ENCODE data around the gene NOX3.
A peak's percentile ranks its signal among the peaks of the same experiment; 100 is the strongest.

Gene NOX3

DNA sequence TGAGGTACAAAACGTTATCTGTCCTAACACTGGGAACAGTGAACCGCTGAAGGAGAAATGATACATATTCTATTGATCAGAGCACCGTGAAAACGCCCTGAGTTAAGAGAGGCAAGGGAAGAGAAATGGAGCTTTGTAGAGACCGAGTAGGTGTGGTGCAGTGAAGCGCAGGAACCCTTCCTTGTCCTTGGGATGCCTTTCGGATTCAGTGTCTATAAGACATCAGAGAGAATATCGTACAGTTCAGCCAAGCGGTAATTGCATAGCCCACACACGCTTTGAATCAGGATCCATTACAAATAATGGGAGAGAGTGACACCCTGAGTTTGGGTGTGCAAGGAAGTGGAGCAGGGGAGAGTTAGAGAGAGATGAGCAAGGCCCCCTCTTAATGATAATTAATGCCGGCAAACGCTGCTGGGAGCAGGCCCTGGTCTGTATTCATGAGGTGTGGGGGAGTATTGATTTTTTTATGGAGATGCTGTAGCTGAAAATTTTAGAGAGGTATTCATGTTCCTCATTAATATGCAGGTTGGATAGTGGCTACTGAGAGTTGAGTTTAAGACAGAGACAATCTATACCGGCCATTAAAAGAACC, 20.7 kb downstream of the NOX3 start:
- no peak for DNase-seq (ENCODE audit: low read depth in 3 of 3)

DNA sequence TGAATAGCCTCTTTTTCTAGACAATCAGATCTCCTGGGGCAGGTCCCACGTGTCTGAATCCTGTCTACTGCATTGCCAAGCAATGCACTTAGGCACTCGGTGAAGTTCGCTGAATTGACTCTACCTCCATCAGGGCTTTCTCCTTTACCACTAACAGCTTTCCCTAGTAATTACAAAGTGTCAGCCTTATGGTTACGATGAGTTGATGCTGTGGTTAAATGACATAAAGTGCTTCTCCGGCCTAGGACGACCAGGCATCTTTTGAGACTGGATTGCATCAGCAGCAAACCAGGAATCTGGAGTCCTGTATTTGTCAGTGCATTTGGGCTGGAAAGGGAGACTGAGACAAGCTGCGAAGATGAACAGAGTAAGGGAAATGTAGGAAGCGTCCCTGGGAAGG, 21.5 kb downstream of the NOX3 start:
- DNase-seq (ENCODE audit: low read depth in 3 of 3): no peak

DNA sequence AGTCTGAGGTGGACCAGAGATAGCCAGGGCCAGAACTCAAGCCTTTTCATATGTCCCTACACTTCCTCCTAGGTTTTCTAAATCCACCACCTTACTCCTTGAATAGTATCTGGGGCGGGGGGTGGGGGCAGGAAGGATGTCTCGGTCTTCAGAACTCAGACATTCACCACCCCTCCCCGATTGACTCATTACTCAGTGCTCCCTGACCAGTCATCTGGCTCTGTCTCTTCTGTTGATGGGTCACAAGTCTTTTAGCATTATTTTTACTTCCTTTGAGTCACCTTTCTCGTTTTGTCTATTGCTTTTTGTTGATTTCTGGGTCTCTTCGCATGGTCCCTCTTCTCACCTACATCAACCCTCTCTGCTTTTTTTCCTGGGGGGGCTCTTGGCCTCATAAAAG, 23.3 kb downstream of the NOX3 start:
- DNase-seq (ENCODE audit: low read depth in 3 of 3): no peak

DNA sequence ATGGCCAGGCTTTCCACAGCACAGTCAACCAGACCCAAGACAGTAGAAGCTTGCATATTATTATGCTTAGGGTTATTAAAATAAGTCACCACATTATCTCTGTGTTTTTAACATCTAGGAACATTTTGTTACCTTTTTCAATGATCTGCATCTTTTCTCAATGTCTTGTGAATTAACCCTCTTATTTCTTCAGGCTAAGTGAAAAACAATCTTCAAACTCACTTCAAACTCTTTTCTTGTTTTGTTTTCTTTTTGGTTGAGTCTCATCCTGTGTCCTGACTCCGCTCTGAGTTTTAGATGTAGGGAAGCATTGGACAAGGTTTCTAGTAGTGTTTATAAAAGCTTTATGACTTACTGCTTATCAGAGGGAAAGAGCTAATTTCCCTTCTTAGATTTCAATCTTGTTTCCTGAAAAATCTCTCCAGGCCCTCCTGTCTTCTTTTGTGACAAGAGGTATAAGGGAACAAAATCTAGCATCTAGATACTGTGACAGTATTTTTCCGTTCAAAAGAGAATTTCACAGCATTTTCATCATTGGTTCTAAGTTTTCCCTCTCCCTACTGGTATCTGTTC, 26.2 kb downstream of the NOX3 start:
- no peak for DNase-seq (ENCODE audit: low read depth in 3 of 3)

DNA sequence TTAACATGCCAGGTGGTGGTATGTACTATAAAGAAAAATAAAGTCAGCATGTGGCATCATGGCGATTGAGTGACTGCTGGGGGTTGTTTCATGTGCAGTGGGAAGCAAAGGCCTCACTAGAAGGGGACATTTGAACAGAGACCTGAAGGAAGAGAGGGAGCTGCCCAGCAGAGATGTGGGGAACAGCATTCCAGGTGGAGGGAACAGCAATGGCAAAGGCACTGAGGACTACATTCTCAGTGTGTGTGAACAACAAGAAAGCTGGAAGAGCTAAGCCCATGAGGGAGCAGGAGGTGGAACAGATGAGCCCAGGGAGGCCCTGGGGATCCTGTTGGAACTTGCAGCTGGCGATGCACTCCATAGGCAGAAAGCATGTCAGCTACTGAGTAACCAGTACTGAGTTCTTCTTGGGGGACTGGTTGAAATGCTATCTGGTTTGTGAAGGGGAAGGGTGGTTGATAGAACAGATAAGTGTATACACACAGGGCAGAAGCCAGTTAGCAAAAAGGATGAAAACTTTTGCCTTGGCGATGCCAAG, 29.2 kb downstream of the NOX3 start:
- DNase-seq (ENCODE audit: low read depth in 3 of 3): no peak

DNA sequence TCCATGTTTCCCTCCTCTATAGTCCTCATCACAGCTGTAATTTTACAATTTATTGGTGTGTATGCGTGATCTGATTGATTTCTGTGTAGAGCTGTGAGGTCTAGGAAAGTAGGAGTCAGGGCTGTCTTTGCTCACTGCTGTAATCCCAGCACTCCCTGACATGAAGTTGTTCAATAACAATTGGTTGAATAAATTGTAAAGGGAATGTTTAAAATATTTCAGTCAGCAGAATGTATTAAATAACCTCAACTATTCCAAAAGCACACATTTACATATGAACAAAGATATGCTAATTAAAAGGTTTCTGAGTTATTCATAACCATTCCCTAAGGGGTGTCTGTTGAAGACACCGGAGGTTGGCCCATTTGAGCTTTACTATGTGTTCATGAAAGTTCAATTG, 31.5 kb downstream of the NOX3 start:
- DNase-seq (ENCODE audit: low read depth in 3 of 3): no peak

DNA sequence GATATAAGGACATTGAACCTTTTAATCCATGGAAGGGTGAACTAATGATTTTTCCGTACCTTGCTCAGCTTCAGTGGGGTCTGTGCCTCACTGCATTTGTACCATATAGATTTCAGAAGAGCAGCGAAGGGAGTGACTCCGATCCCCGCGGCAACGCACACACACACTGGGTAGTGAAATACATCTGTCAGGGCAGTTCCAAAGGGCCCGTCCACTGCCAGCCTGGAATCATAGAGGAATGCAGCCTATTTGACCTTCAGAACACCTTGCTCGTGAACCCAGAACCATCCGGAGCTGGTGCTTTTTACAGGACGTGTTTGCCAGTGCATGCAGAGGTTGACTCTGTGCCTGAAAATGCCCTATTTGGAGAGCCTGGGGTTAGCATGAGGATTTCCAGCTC, 33.0 kb downstream of the NOX3 start:
- no peak for DNase-seq (ENCODE audit: low read depth in 3 of 3)

DNA sequence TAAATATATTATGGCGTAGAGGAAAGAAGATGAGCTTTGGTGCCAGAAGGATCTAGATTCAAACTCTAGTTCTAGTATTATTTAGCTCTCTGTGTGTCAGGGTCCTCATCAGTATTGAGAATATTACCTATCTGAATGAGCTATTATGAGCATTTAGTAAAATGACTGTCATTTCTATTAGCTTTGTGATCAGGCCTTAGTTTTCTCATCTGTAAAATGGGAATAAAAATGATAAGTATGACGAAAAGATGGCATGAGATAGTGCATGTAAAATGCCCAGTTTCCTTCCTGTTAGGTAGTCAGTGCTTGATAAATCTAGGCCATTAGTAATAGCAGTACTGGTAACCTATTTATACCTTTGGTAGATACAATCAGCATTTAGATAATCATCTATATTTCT, 35.1 kb downstream of the NOX3 start:
- no peak for DNase-seq (ENCODE audit: low read depth in 3 of 3)

DNA sequence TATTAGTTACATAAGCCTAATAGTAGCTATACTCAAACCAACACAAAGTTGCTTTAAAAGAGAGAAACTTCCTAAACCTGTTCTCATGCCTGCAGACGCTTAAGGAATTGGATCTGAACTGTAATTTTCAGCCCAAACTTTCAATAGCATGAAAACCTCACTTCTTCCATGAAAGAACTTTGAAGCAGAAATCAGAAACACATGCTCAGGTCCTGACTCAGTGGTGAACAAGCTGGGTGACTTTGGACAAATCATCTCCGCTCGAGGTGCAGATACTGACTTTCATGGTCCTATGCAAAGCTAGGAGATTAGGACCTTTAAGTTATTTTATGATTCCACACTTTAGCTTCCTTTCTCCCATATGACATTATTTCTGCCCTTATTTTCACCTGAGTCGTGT, 36.5 kb downstream of the NOX3 start:
- DNase-seq (ENCODE audit: low read depth in 3 of 3): no peak

DNA sequence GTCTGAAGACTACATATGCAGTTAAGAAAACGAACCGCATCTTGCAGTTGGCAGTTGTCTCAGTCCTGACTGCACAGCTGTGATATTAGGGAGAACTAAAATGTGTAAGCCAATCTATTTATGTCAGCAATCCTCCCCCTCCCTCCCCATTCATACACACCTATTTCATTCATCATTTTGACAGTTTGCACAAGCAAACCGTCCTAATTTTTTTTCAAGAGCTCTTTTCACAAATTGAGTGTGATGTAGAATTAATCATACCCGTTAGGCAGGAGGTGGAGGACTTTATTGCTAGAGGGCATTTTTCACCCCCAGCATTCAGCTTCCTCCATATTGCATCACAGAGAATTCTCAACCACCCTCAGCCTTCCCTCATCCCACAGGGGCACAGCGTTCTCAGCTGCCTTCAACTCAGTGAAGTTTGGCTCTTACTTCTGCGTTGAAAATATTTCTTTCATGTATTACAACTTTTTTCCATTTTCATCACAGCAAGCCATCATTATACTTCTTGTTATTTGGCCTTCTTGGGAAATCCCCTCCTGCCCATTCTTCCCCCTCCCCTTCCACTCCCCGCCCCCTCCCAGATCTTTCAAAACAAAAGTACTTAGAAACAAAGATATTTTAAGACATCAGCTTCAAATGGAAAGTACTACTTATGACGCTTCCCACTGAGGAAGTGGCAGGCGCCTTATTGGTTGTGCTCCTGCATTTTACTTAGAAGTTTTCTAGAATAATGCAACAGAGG, 37.5 kb downstream of the NOX3 start:
- DNase-seq (ENCODE audit: low read depth in 3 of 3): peak; percentile 30 to 63 (median 57)

DNA sequence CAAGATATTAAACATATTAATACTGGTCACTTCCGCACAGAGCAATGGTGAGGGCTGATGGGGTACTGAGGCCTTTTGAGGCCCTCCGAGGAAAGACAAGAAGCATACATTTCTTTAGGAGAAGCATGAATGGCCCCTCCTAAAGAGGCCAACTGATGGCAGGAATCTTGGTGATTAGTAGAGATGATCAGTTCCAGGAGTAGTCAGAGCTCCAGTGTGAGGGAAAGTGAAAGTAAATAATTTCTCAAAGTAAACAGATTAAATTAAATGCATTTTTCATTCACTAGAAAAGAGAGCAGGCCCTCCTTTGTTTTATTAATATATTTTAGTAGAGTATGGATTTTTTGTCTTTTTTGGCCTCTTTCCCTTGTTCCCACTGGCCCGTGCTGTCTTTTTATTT, 38.2 kb downstream of the NOX3 start:
- DNase-seq (ENCODE audit: low read depth in 3 of 3): no peak

DNA sequence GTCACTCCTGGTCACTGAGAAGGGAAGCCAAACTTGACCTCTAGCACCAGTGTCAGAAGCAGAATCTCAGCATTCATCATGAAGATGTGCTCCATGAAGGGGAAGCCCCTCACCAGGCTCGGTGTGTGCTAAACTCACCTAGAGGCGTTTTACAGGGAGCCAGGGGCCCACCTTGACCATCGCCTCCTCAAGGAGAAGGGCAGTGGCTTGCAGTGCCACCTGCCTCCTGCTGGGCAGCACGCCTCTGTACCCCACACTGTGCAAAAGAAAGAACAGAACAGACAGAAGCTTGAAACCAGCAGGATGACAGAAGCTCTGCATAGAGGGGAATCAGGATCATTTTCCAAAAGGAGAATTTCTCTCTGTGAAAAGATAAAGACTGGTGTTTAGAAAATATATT, 39.7 kb downstream of the NOX3 start:
- DNase-seq (ENCODE audit: low read depth in 3 of 3): no peak

DNA sequence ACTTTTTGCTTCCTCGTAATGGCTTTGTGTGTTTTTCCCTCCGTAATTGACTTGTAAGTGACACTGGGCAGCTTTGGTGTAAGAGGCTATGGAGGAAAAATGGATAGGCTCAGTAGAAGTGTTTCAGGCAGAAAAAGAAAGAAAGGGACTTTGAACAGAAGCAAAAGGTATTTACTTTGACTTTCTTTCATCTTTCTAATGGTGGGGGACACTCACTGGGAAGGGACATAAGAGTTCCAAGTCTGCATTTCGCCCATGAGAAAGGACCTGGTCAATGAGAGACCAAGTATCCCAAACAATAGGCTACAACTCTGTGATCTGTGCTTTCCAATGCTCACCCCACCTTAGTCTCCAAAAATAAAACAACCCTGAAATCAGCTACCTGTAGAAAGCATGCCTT, 41.6 kb downstream of the NOX3 start:
- no peak for DNase-seq (ENCODE audit: low read depth in 3 of 3)

DNA sequence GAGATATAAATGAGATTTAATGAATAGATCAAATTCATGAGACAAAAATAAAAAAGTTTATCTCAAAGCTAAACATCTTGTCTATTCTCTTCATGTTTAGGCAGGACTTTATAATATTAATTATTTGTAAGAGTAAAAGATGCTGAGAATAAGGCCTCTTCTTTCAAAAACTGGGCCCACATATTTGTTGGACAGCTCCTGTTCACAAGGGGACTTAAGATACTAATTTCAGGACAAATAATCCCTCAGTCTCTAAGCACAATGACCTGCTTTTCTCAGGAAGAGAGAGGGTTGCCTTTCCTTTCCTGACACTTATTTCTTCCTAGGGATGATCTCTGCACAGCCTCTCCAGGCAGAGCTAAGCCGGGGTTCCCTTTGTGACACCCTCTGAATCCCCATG, 43.3 kb downstream of the NOX3 start:
- no peak for DNase-seq (ENCODE audit: low read depth in 3 of 3)

DNA sequence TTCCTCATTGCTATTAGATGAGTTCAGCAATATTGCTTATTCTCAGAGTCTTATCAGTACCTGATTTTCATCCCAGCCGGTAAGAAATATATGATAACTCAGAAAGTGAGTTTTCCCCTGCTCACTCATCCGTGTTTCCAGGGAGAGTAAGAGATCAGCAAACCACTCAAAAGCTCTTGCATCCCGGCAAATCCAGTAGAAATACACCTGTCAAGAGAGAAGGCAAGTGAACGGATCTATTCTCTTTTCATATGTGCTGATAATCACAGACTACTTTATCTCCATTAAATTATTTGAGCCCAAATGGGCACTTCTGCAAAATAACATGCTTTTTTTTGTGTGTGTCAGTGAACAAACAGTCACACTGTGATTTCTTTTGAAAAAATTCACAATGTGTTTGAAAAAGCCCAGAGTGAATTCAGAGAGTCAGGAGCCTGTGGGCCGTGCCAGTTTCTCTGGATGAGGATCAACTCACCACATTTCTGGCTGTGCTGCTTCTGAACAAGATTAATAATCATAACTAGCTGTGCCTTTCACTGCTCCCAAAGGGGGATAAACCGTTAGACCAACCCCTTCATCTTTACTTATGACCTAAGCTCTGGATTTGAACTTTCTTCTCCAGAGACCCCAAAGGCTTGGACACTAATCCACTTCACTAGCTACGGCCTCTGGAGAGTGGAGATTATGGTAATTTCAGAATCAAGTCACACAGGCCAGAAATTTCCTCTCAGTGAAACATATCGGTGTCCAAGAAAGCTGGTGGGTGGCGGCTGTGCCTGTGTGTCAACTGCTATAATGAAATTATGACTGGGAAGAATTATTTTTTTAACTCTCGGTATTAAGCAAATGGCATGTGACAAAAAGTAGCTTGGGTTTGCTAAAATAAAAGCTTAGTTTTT, 44.2 kb downstream of the NOX3 start:
- no peak for DNase-seq (ENCODE audit: low read depth in 3 of 3)

DNA sequence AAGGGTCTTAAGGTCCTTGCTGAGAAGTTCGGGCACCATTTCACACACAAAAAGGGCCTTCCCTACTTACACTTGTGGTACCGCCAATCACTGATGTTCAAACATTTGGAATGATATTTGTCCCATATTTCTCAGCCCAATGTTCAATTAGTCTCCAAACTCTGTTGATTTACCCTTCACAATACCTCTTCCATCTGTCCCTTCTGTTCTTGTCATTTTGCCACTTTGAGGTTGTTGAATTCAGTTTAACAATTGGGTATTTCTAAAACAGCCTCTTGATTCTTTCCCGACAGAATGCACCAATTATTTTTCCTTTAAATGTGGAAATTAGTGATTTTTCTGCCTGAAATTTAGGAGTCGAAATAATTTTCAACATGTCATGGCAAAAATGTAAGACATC, 46.2 kb downstream of the NOX3 start:
- DNase-seq (ENCODE audit: low read depth in 3 of 3): no peak

DNA sequence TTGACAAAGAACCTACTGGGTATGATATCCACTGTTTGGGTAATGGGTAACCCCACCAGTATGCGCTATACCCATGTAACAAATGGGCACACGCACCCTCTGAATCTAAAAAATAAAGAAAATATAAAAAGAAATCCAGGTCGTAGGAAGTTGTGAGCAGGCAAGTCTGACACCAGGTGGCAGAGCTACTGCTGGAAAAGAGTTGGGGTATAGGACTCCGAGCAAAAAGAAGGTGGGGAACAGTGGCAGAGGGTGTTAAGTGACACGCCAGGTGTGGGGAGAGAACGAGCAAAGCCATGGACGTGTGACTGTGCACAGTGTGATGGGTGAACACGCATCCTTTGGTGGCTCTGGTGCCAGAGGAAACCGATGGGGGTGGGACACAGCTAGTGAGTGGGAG, 46.7 kb downstream of the NOX3 start:
- DNase-seq (ENCODE audit: low read depth in 3 of 3): no peak

DNA sequence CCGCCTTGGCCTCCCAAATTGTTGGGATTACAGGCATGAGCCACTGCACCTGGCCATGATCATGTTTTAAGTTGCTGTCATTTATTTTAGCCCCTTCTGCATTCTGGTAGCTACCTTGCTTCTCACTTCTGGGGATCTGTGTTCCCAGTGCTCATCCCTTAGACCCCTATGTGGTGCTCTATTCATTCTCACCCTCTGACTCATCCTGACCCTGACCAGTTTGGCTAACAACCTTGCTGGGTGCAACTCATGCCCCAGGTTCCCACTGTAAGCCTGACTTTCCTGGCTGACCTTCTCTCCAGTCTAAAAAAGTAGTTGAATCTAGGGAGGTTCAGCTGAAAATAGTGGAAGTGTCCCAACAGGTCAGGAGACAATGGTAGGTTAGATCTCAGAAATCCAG, 47.4 kb downstream of the NOX3 start:
- no peak for DNase-seq (ENCODE audit: low read depth in 3 of 3)

DNA sequence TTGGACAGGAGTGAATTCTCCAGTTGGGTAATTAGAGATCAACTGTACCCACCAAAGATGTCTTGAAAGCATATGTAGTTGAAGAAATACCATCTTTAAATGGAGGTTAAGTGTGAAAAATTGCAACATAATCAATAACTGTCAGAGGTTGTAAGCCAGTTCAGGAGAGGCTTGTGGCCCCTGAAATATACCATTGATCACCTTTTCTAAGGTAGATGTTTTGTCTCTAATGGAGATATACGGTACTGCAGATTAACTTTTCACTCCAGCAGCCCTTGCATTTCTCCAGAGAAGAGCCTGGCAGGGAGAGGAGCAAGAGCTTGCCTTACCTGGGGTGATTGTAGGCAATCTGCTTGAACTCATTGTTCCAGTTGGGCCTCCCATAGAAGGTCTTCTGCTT, 48.8 kb downstream of the NOX3 start:
- DNase-seq (ENCODE audit: low read depth in 3 of 3): no peak

DNA sequence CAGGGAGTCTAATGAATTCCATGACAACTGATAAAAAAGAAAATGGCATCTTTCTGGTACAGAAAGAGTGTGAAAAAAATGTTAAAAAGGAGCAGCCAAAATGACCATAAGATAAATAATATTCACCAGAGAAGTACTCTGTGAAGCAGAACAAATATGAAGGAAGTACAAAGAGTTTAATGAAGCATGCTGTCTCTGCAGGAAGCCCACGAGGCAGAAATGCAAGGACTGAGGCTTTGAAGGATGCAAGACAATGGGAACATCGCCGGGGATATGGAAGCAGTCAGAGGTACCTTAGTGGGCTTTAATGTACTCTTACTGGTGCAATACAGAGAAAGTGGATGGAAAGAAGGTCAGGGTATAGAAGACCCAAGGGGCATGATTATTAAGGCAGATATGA, 50.7 kb downstream of the NOX3 start:
- no peak for DNase-seq (ENCODE audit: low read depth in 3 of 3)

DNA sequence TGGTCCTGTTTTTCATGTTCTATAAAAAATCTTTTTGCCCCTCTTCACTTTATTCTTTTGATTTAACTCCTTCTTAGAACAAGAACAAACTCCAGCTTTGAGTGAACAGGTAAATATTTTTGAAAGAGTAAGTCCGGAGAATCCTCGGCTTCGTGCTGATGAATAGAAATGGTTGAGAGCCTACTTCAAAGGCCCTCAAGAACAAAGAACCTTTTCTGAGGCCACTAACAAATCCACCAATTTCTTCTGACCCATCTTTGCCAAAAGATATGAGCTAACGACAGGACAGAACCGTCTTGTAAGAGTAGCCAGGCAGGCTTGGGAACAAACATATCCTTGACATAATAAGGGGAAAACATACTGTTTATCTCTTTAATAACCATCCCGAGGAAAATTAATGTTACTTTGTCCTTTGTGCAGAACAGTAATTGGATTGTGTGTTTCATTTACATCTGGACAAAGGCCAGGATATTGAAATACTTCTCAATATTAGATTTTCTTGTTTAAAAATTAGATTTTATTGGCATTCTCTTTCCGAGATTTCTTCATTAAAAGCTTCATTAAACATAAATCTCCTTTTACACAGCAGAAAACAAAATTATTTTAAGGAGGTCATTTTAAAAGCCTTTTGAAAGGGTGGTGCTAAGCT, 52.9 kb downstream of the NOX3 start:
- no peak for DNase-seq (ENCODE audit: low read depth in 3 of 3)

DNA sequence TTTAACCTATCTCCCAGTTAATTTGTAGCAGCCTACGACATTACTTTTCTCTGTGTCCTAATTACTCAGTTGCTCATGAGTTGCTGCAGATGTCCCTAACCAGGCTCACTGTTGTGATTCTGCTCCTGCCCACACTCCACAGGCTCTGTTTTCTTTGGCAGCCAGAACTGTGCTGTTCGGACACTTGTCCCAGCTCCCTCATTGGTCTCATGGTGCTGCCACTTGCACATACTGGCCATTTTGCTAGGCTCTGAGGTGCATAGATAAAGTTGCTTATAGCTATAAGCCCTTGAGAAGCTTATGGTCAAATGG, 55.0 kb downstream of the NOX3 start:
- no peak for DNase-seq (ENCODE audit: low read depth in 3 of 3)
